ENCODE results near the gene BHLHE23. TPM values are rescaled to one million over a fixed set of nuclear protein-coding genes. Genes with fewer than 3 reads are reported as not detected.

BHLHE23 gene
- total RNA-seq, 1 donor from 2014 or later, result not detected

GRCh38 chr20:63041776-63042175 lies 35.0 kb upstream of the BHLHE23 start:
- Histone ChIP-seq H3K4me1 (no peaks in the 10 kb centered on the region), H3K4me2 (no peak overlapping the region), H3K79me2 (ENCODE audit: low read depth) (no peaks in the 10 kb centered on the region), H3K27ac (no peak overlapping the region), H2AFZ (replicated peaks) (no peak overlapping the region), H3K36me3 (no peaks in the 10 kb centered on the region), H3K4me3 (no peak overlapping the region), H3K27me3 (peaks cover 35% of the 10 kb centered on the region), H4K20me1 (ENCODE audit: low read depth) (no peaks in the 10 kb centered on the region), H3K9ac (no peak overlapping the region), H3F3A (ENCODE audit: low read depth) (no peaks in the 10 kb centered on the region), H3K9me3 (ENCODE audit: low read depth) (no peaks in the 10 kb centered on the region)
- Mint-ChIP-seq H3K36me3 (no peaks in the 10 kb centered on the region), H3K9me3 (peaks cover 2% of the 10 kb centered on the region), H3K4me1 (peaks cover 9% of the 10 kb centered on the region), H3K27ac (no peak overlapping the region), H3K27me3 (ENCODE audit: insufficient read depth, low read depth) (peaks cover 11% of the 10 kb centered on the region), H3K4me3 (no peak overlapping the region)
- DNase-seq (ENCODE audit: low spot score), result no peak
- TF ChIP-seq EZH2 (IDR thresholded peaks at IDR 0.05), result no peak
- no peak for TF ChIP-seq EZH2phosphoT487 (IDR thresholded peaks at IDR 0.05)
- TF ChIP-seq, protein P1, sequence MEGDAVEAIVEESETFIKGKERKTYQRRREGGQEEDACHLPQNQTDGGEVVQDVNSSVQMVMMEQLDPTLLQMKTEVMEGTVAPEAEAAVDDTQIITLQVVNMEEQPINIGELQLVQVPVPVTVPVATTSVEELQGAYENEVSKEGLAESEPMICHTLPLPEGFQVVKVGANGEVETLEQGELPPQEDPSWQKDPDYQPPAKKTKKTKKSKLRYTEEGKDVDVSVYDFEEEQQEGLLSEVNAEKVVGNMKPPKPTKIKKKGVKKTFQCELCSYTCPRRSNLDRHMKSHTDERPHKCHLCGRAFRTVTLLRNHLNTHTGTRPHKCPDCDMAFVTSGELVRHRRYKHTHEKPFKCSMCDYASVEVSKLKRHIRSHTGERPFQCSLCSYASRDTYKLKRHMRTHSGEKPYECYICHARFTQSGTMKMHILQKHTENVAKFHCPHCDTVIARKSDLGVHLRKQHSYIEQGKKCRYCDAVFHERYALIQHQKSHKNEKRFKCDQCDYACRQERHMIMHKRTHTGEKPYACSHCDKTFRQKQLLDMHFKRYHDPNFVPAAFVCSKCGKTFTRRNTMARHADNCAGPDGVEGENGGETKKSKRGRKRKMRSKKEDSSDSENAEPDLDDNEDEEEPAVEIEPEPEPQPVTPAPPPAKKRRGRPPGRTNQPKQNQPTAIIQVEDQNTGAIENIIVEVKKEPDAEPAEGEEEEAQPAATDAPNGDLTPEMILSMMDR (IDR thresholded peaks at IDR 0.05), result no peak

GRCh38 chr20:63037669-63038268 lies 31.0 kb upstream of the BHLHE23 start:
- H3K27ac Mint-ChIP-seq, result no peak overlapping the region
- H3K27me3 Mint-ChIP-seq (ENCODE audit: insufficient read depth, low read depth), result peaks cover 9% of the 10 kb centered on the region

GRCh38 chr20:63036291-63036690 lies 29.5 kb upstream of the BHLHE23 start:
- H3K4me1 Mint-ChIP-seq, result peaks cover 38% of the 10 kb centered on the region
- H3K79me2 ChIP-seq (ENCODE audit: low read depth), result no peaks in the 10 kb centered on the region
- TF ChIP-seq EZH2phosphoT487 (IDR thresholded peaks at IDR 0.05) (no peak), EZH2 (IDR thresholded peaks at IDR 0.05) (no peak)
- TF ChIP-seq, protein P1 (IDR thresholded peaks at IDR 0.05), result no peak
- peaks cover 6% of the 10 kb centered on the region for H3F3A ChIP-seq (ENCODE audit: low read depth)
- no peak overlapping the region for H3K9ac ChIP-seq
- no peaks in the 10 kb centered on the region for H3K36me3 Mint-ChIP-seq
- no peak overlapping the region for H3K4me3 Mint-ChIP-seq
- no peaks in the 10 kb centered on the region for H4K20me1 ChIP-seq (ENCODE audit: low read depth)
- H3K27me3 ChIP-seq, result peaks cover 77% of the 10 kb centered on the region
- H3K27me3 Mint-ChIP-seq (ENCODE audit: insufficient read depth, low read depth), result peaks cover 15% of the 10 kb centered on the region
- H3K36me3 ChIP-seq, result no peaks in the 10 kb centered on the region
- H2AFZ ChIP-seq (replicated peaks), result no peak overlapping the region
- no peak for DNase-seq (ENCODE audit: low spot score)
- H3K9me3 Mint-ChIP-seq, result peaks cover 2% of the 10 kb centered on the region
- no peak overlapping the region for H3K4me3 ChIP-seq
- no peak overlapping the region for H3K4me2 ChIP-seq
- no peak overlapping the region for H3K27ac Mint-ChIP-seq
- no peak overlapping the region for H3K27ac ChIP-seq
- H3K4me1 ChIP-seq, result peaks cover 16% of the 10 kb centered on the region
- no peaks in the 10 kb centered on the region for H3K9me3 ChIP-seq (ENCODE audit: low read depth)

More at GRCh38 chr20:63037669-63038268, 31.0 kb upstream of the BHLHE23 start:
- Mint-ChIP-seq H3K9me3 (peaks cover 2% of the 10 kb centered on the region), H3K4me1 (peaks cover 31% of the 10 kb centered on the region), H3K36me3 (no peaks in the 10 kb centered on the region), H3K4me3 (no peak overlapping the region)
- no peak overlapping the region for H3K27ac ChIP-seq
- H4K20me1 ChIP-seq (ENCODE audit: low read depth), result no peaks in the 10 kb centered on the region
- no peaks in the 10 kb centered on the region for H3K36me3 ChIP-seq
- no peak overlapping the region for H3K9ac ChIP-seq
- no peaks in the 10 kb centered on the region for H3K79me2 ChIP-seq (ENCODE audit: low read depth)
- H3K9me3 ChIP-seq (ENCODE audit: low read depth), result no peaks in the 10 kb centered on the region
- no peak overlapping the region for H3K4me3 ChIP-seq
- H2AFZ ChIP-seq (replicated peaks), result no peak overlapping the region
- no peak for DNase-seq (ENCODE audit: low spot score)
- no peak overlapping the region for H3K4me2 ChIP-seq
- H3K27me3 ChIP-seq, result peaks cover 68% of the 10 kb centered on the region
- H3K4me1 ChIP-seq, result peaks cover 15% of the 10 kb centered on the region
- peaks cover 6% of the 10 kb centered on the region for H3F3A ChIP-seq (ENCODE audit: low read depth)
- TF ChIP-seq, protein P1 (IDR thresholded peaks at IDR 0.05), result no peak
- TF ChIP-seq EZH2phosphoT487 (IDR thresholded peaks at IDR 0.05), result no peak
- TF ChIP-seq EZH2 (IDR thresholded peaks at IDR 0.05), result no peak
